Measurements from ENCODE around the gene ANO6. TPM values are rescaled to one million over a fixed set of nuclear protein-coding genes. Genes with fewer than 3 reads are reported as not detected.
A peak's percentile ranks its signal among the peaks of the same experiment; 100 is the strongest.

ANO6 gene
- total RNA-seq, 1 experiment from 2014 or later = 46.8 TPM

- TF ChIP-seq ZNF425 (CRISPR knock-in tag; conservative IDR thresholded peaks at IDR 0.05) (no peak), ZNF121 (CRISPR knock-in tag; IDR thresholded peaks at IDR 0.05) (no peak), IRF2 (CRISPR knock-in tag; IDR thresholded peaks at IDR 0.05; ENCODE audit: borderline replicate concordance, low read depth) (no peak)
These were observed 121.9 kb downstream of the ANO6 start (continued) for GRCh38 chr12:45337835-45338234.

- H3K27ac Mint-ChIP-seq = peak overlapping the region; percentile 11; the same call in 1 of the 2 replicates
- POLR2A ChIA-PET = no interaction called here
- CTCF ChIA-PET = interaction anchor here (0.6 kb wide), 1 partner anchor 196 kb away, joined by 3 read pairs; no protein-coding TSS in a partner anchor
- DNase-seq (ENCODE audit: low spot score) (no peak), ATAC-seq (no peak)
- no peaks in the 10 kb centered on the region for H3K27me3 Mint-ChIP-seq (ENCODE audit: low read depth)
- no peak for TF ChIP-seq FOXP1 (CRISPR knock-in tag; IDR thresholded peaks at IDR 0.05; ENCODE audit: borderline replicate concordance)
- H3K36me3 Mint-ChIP-seq = no peaks in the 10 kb centered on the region
- H3K9me3 Mint-ChIP-seq = no peaks in the 10 kb centered on the region
- peaks cover 28% of the 10 kb centered on the region for H3K4me1 Mint-ChIP-seq
- H3K4me3 Mint-ChIP-seq = no peak overlapping the region
These were observed 122.4 kb downstream of the ANO6 start for GRCh38 chr12:45338272-45338671.

GRCh38 chr12:45339035-45339434 lies 123.1 kb downstream of the ANO6 start:
- H3K9me3 Mint-ChIP-seq = no peaks in the 10 kb centered on the region
- DNase-seq (ENCODE audit: low spot score) (no peak), ATAC-seq (no peak)
- ChIA-PET POLR2A (no interaction called here), CTCF (interaction anchor here (0.6 kb wide), 1 partner anchor 196 kb away, joined by 3 read pairs; no protein-coding TSS in a partner anchor)
- H3K27ac Mint-ChIP-seq = no peak overlapping the region
- H3K4me1 Mint-ChIP-seq = peaks cover 28% of the 10 kb centered on the region
- H3K4me3 Mint-ChIP-seq = no peak overlapping the region
- TF ChIP-seq OVOL2 (CRISPR knock-in tag; IDR thresholded peaks at IDR 0.05; ENCODE audit: borderline replicate concordance) (no peak), NFATC4 (CRISPR knock-in tag; IDR thresholded peaks at IDR 0.05) (no peak), ZBTB43 (CRISPR knock-in tag; IDR thresholded peaks at IDR 0.05) (no peak), ESRRA (CRISPR knock-in tag; IDR thresholded peaks at IDR 0.05; ENCODE audit: borderline replicate concordance) (no peak), ZNF121 (CRISPR knock-in tag; IDR thresholded peaks at IDR 0.05) (no peak), TEAD4 (CRISPR knock-in tag; IDR thresholded peaks at IDR 0.05) (no peak), SP1 (CRISPR knock-in tag; conservative IDR thresholded peaks at IDR 0.05) (no peak), SMAD4 (CRISPR knock-in tag; IDR thresholded peaks at IDR 0.05) (no peak), ERG (CRISPR knock-in tag; IDR thresholded peaks at IDR 0.05) (no peak), ELF4 (CRISPR knock-in tag; IDR thresholded peaks at IDR 0.05; ENCODE audit: low read depth) (no peak), PRDM15 (CRISPR knock-in tag; IDR thresholded peaks at IDR 0.05) (no peak), ZNF138 (CRISPR knock-in tag; conservative IDR thresholded peaks at IDR 0.05) (no peak), RELA (CRISPR knock-in tag; IDR thresholded peaks at IDR 0.05; ENCODE audit: borderline replicate concordance) (no peak), MAX (CRISPR knock-in tag; IDR thresholded peaks at IDR 0.05) (no peak), CREB1 (CRISPR knock-in tag; IDR thresholded peaks at IDR 0.05) (no peak), FOXK1 (CRISPR knock-in tag; IDR thresholded peaks at IDR 0.05) (no peak), TCF7 (CRISPR knock-in tag; IDR thresholded peaks at IDR 0.05; ENCODE audit: low read depth) (no peak), ZNF219 (CRISPR knock-in tag; IDR thresholded peaks at IDR 0.05; ENCODE audit: borderline replicate concordance) (no peak), SOX15 (CRISPR knock-in tag; IDR thresholded peaks at IDR 0.05) (no peak)
- no peaks in the 10 kb centered on the region for H3K27me3 Mint-ChIP-seq (ENCODE audit: low read depth)
- H3K36me3 Mint-ChIP-seq = no peaks in the 10 kb centered on the region

Measured in WTC11 (cell line).